GM23338 (cell line): ENCODE data around the gene ADGRF3.

Experiments
- CREB1 ChIP-seq: fragments of 250-450 bp; sonication (Bioruptor Pico); IDR thresholded peaks from 2 replicates; pipeline ENCODE4 v1.5.0; 2020; ENCODE audit warnings: low read depth, mild to moderate bottlenecking, moderate library complexity
- CTCF ChIP-seq, 2 experiments: fragments of 200-600 bp in 1 of 2; sonication (generic) in 1 of 2; conservative IDR thresholded peaks; 2 replicates each; pipeline versions ENCODE4 v1.5.1 to v1.6.1; 2016 to 2017; ENCODE audit warnings: antibody characterized with exemption in 2 of 2, low read depth in 2 of 2, mild to moderate bottlenecking in 2 of 2, moderate library complexity in 1 of 2
- ETS1 ChIP-seq: IDR thresholded peaks from 2 replicates; pipeline ENCODE4 v1.6.1; 2016; ENCODE audit warnings: antibody characterized with exemption
- EZH2 ChIP-seq: fragments of 200-600 bp; sonication (generic); IDR thresholded peaks from one replicate; pipeline ENCODE4 v1.8.0; 2017; ENCODE audit warnings: antibody characterized with exemption, mild to moderate bottlenecking, low read depth; ENCODE audit not compliant: unreplicated experiment
- EZH2phosphoT487 ChIP-seq: fragments of 200-600 bp; sonication (generic); IDR thresholded peaks from one replicate; pipeline ENCODE4 v1.8.1; 2018; ENCODE audit warnings: antibody characterized with exemption; ENCODE audit not compliant: unreplicated experiment
- JUNB ChIP-seq: IDR thresholded peaks from one replicate; pipeline ENCODE4 v1.6.1; 2016; ENCODE audit warnings: antibody characterized with exemption; ENCODE audit not compliant: unreplicated experiment
- NANOG ChIP-seq: IDR thresholded peaks from 2 replicates; pipeline ENCODE4 v1.6.1; 2016; ENCODE audit warnings: antibody characterized with exemption, borderline replicate concordance
- POLR2AphosphoS5 ChIP-seq: IDR thresholded peaks from 2 replicates; pipeline ENCODE4 v1.6.1; 2016; ENCODE audit warnings: antibody characterized with exemption, low read depth
- REST ChIP-seq: IDR thresholded peaks from one replicate; pipeline ENCODE4 v1.6.1; 2018; ENCODE audit warnings: antibody characterized with exemption; ENCODE audit not compliant: unreplicated experiment
- ZNF114 ChIP-seq: fragments of 250-450 bp; sonication (Bioruptor Pico); IDR thresholded peaks from 2 replicates; pipeline ENCODE4 v1.5.0; 2020; ENCODE audit warnings: mild to moderate bottlenecking, moderate library complexity

GRCh38 chr2:26394694-26395093, 48.1 kb upstream of the ADGRF3 start:
- TF ChIP-seq CTCF (conservative IDR thresholded peaks at IDR 0.05; ENCODE audit: low read depth in 2 of 2): no peak
- no peak for TF ChIP-seq EZH2
- TF ChIP-seq REST: no peak
- TF ChIP-seq POLR2AphosphoS5: no peak
- no peak for TF ChIP-seq NANOG
- no peak for TF ChIP-seq ETS1
- no peak for TF ChIP-seq EZH2phosphoT487
- no peak for TF ChIP-seq CREB1 (CRISPR knock-in tag)
- no peak for TF ChIP-seq ZNF114 (CRISPR knock-in tag)
- TF ChIP-seq JUNB: no peak
